Vagina (tissue), 2 donors: ENCODE results near the gene STX16.

ENCODE experiments used
- CTCF ChIP-seq, 3 experiments: fragments of 450-650 bp in 2 of 3; fragments of 200-600 bp in 1 of 3; sonication (generic) in 1 of 3; IDR thresholded peaks; one replicate each; pipeline ENCODE4 v1.5.1; 2017 to 2019; ENCODE audit warnings: antibody characterized with exemption in 3 of 3, mild to moderate bottlenecking in 2 of 3, moderate library complexity in 2 of 3
- POLR2A ChIP-seq, 2 donors: fragments of 450-650 bp; IDR thresholded peaks; one replicate each; pipeline ENCODE4 v1.6.1; 2017; ENCODE audit warnings: antibody characterized with exemption in 2 of 2, mild to moderate bottlenecking in 2 of 2, moderate library complexity in 2 of 2

DNA sequence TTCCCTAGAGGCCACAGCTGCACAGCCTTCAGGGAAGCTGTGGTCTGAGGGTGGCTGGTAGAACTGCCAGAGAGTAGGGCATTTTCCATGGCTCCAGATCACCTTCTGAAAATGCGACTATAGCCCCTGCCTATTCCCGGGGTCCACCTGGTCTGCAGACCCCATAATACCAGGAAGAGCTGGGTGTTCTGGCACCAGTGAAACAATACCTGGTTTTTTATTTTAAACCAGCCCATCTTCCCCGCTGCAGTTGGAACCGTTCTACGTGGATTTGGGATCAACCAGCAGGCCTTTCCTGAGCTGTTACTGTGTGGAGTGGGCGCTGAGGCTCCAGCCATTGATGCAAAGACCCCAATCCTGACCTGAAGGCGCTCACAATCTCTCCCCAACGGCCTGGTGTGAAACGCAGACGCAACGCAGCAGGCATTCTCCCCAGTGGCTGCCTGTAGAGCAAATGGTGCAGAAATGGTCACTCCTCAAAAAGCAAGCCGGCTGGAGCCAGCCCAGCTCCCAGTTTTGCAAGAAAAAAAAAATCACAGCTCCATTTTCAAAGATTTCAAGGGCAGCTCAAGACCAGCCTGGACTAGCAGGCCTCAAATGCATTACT is 52.8 kb downstream of the STX16 start:
- no peak for TF ChIP-seq POLR2A (IDR thresholded peaks at IDR 0.05)
- TF ChIP-seq CTCF (IDR thresholded peaks at IDR 0.05), result no peak
